GM12864 (cell line): Measurements from ENCODE around the gene ANKRD60.

Experiments
- DNase-seq: peaks from one replicate; pipeline ENCODE4 v3.0.0-alpha.2; 2011; ENCODE audit warnings: low read depth
- H3K4me3 ChIP-seq: 2 replicates; pipeline ENCODE4 v1.5.1; 2011; ENCODE audit warnings: mild to moderate bottlenecking, low read depth, low read length, control low read depth
- TF ChIP-seq, protein P1 (sequence below): IDR thresholded peaks from 2 replicates; pipeline ENCODE4 v1.5.1; 2011; ENCODE audit warnings: low read depth, mild to moderate bottlenecking, moderate library complexity, low read length, control low read depth, inconsistent platforms; ENCODE audit errors: missing control alignments

Gene ANKRD60

DNA sequence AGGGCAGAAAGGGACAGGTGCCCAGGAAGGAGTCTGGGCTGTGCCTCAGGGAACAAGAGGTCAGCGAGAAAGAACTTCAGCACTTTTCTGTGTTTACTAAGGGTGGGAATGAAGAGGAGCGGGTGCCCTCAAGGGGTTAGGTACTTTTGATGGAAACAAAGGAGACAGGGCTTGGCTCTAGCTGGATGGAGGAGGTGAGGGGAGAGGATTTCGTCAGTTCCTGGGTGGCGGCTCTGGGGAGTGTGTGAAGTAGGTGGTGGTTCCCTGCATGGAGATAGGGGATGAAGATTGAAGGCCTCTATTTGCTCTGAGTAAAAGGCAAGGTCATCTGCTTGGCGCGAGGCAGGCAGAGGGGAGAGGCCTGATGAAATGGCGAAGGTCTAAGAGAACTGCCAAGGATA, 40.0 kb upstream of the ANKRD60 start:
- no peak for DNase-seq
- TF ChIP-seq, protein P1, sequence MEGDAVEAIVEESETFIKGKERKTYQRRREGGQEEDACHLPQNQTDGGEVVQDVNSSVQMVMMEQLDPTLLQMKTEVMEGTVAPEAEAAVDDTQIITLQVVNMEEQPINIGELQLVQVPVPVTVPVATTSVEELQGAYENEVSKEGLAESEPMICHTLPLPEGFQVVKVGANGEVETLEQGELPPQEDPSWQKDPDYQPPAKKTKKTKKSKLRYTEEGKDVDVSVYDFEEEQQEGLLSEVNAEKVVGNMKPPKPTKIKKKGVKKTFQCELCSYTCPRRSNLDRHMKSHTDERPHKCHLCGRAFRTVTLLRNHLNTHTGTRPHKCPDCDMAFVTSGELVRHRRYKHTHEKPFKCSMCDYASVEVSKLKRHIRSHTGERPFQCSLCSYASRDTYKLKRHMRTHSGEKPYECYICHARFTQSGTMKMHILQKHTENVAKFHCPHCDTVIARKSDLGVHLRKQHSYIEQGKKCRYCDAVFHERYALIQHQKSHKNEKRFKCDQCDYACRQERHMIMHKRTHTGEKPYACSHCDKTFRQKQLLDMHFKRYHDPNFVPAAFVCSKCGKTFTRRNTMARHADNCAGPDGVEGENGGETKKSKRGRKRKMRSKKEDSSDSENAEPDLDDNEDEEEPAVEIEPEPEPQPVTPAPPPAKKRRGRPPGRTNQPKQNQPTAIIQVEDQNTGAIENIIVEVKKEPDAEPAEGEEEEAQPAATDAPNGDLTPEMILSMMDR: no peak
- no peak overlapping the region for H3K4me3 ChIP-seq

- TF ChIP-seq, protein P1: no peak
- H3K4me3 ChIP-seq: no peak overlapping the region
- no peak for DNase-seq
These were observed 39.1 kb upstream of the ANKRD60 start for GRCh38 chr20:58267389-58268215.

DNA sequence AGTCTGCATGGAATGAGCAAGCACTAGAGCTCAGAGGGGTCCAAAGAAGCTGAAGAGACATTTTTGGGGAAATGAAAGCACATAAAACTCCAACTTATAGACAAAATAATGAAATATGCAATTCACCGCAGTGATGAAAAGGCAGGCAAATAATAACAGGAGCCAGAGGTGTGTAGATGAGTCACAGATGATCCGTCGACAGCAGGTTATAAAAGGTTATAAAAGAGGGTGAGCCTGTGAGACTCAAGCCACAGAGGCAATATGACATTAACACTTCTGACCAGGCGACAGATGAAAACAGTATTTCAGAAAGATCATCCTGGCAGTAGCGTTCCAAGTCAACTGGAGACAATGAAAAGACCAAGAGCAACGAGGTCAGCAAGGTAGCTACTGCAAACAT, 35.8 kb upstream of the ANKRD60 start:
- TF ChIP-seq, protein P1: no peak
- no peak for DNase-seq
- H3K4me3 ChIP-seq: no peak overlapping the region

- no peak overlapping the region for H3K4me3 ChIP-seq
- TF ChIP-seq, protein P1: no peak
These were observed 33.2 kb upstream of the ANKRD60 start for GRCh38 chr20:58261660-58262059.

DNA sequence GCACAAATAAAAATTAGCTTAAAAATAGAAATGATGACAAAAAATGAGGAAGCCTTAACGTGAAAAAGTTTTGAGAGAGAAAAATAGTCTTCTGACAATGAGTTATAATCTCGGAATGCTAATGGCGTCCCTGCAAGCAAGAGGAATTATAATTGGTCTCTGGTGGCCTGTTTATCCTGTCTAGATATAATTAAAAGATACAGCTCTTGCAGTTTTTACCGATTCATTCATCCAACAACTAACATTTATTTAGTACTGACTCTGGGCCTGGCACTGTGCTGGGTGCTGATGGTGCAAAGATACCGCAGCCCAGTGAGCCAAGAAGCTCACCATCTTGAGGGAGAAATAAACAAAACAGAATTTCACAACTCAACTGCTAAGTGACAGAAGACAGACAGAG, 31.6 kb upstream of the ANKRD60 start:
- no peak overlapping the region for H3K4me3 ChIP-seq
- TF ChIP-seq, protein P1: no peak
- no peak for DNase-seq

More at GRCh38 chr20:58261660-58262059, 33.2 kb upstream of the ANKRD60 start:
- DNase-seq: no peak

DNA sequence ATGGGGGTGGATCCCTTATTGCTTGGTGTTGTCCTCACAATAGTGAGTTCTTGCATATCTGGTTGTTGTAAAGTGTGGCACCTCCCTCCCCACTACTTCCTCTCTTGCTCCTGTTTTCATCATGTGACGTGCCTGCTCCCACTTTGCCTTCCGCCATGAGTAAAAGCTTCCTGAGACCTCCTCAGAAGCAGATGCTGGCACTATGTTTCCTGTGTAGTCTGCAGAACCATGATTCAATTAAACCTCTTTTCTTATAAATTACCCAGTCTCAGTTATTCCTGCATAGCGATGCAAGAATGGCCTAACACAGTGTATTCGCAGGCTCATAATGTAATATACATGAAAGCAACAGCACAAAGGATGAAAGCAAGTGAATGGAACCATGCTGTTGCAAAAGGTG, 28.4 kb upstream of the ANKRD60 start:
- no peak overlapping the region for H3K4me3 ChIP-seq
- TF ChIP-seq, protein P1: no peak
- no peak for DNase-seq

GRCh38 chr20:58256307-58256706, 27.9 kb upstream of the ANKRD60 start:
- TF ChIP-seq, protein P1: no peak
- no peak overlapping the region for H3K4me3 ChIP-seq
- DNase-seq: no peak
